Ovary (tissue), 9 donors: ENCODE measurements around the gene PRRC2A. TPM values are rescaled to one million over a fixed set of nuclear protein-coding genes. Genes with fewer than 3 reads are reported as not detected.

Source experiments
- DNase-seq, 5 donors: peaks; one replicate each; pipeline ENCODE4 v3.0.0-alpha.2; 2019 to 2020
- H3K27ac ChIP-seq, 2 donors: fragments of 200-600 bp; one replicate each; pipeline versions ENCODE4 v1.5.1 to v1.8.0; 2019 to 2022
- H3K27me3 ChIP-seq: fragments of 200-600 bp; one replicate; pipeline ENCODE4 v1.8.0; 2022
- H3K36me3 ChIP-seq: fragments of 200-600 bp; sonication (generic); one replicate; pipeline ENCODE4 v1.5.1; 2019
- H3K4me1 ChIP-seq: one replicate; pipeline ENCODE4 v1.8.1; 2013; ENCODE audit warnings: mild to moderate bottlenecking, moderate library complexity; ENCODE audit not compliant: insufficient read depth
- H3K4me3 ChIP-seq: fragments of 200-600 bp; sonication (generic); one replicate; pipeline ENCODE4 v1.5.1; 2017
- H3K9me3 ChIP-seq, 2 donors: fragments of 200-600 bp in 1 of 2; sonication (generic) in 1 of 2; one replicate each; pipeline versions ENCODE4 v1.5.1 to v1.8.1; 2013 to 2019; ENCODE audit warnings: mild to moderate bottlenecking in 1 of 2, moderate library complexity in 1 of 2
- CTCF ChIP-seq, 3 donors: fragments of 450-650 bp in 2 of 3; fragments of 200-600 bp in 1 of 3; IDR thresholded peaks; one replicate each; pipeline versions ENCODE4 v1.5.1 to v1.8.0; 2016 to 2022; ENCODE audit warnings: antibody characterized with exemption in 3 of 3, mild to moderate bottlenecking in 1 of 3
- EP300 ChIP-seq: sonication (generic); formaldehyde crosslinking; IDR thresholded peaks from one replicate; pipeline ENCODE4 v1.6.1; 2017; ENCODE audit warnings: antibody characterized with exemption
- POLR2A ChIP-seq: fragments of 450-650 bp; IDR thresholded peaks from one replicate; pipeline ENCODE4 v1.6.1; 2017; ENCODE audit warnings: antibody characterized with exemption, mild to moderate bottlenecking, moderate library complexity
- WGBS, 3 donors: extraction: QIAGEN DNeasy Blood & Tissue Kit in 1 of 3; methylation state at CpG; one replicate each; pipeline versions ENCODE4 v1.1.5 to v1.1.7; 2013 to 2017; 5-methylcytosine and 5-hydroxymethylcytosine counted together
- intact Hi-C, 4 donors: fragments of 100-400 bp; cut with DNase I; formaldehyde crosslinking; loops; one replicate each; pipeline versions ENCODE4 v1.11.0 to v1.15.1; 2022 to 2023
- polyA plus RNA-seq, 2 donors: library from polyadenylated mRNA; stranded (reverse); fragments of 200-250 nt in 1 of 2; fragments of 350-450 nt in 1 of 2; fragmentation: Illumina TruSeq in 1 of 2; extraction: RNeasy Lipid Tissue Mini Kit (QIAGEN cat#74804) in 1 of 2; gene quantifications; one replicate each; pipeline ENCODE4 v1.2.3, GENCODE V29; 2013 to 2014
- total RNA-seq, 7 donors: library from RNA; depleted of rRNA in 2 of 7; stranded (reverse); fragments of >200 nt in 2 of 7; fragmentation: NEBNext Ultra II Directional in 3 of 7; extraction: Animal tissue kit (Norgen Biotek cat#: 25700) in 3 of 7; gene quantifications; one replicate each; pipeline versions ENCODE4 v1.1.0 to v1.2.4, GENCODE V29; 2016 to 2023
- donor health status: DM: no; HTN: no; CAD: no; lungs with moderate emphysema.
- donor health status: DM: no; HTN: no; CAD: no.
- donor health status: Bipolar disorder and iron deficiency.
- donor health status: DM: yes; HTN: yes; CAD: no.
- donor health status: DM: no; HTN: no; CAD: no.
- donor health status: DM: yes; HTN: yes; CAD: no.

The PRRC2A gene
- total and polyA plus RNA-seq, 9 donors = 48.5 to 222 (median 179) TPM

GRCh38 chr6:31665501-31666336 lies 45.2 kb downstream of the PRRC2A start, which contains the start of gene CSNK2B:
Gene CSNK2B (plus strand): TSS chr6:31666080. CDS start chr6:31666832, 752 bp downstream.
- Histone ChIP-seq H3K4me1 (peaks cover 17% of the 10 kb centered on the region), H3K36me3 (no peaks in the 10 kb centered on the region), H3K4me3 (peak within 1 kb of the TSS; percentile 78), H3K27me3 (no peaks in the 10 kb centered on the region), H3K9me3 (no peaks in the 10 kb centered on the region), H3K27ac (peak within 1 kb of the TSS; percentile 85 to 90)
- intact Hi-C loops = loop anchor here in 1 of 4 donors (5.0 kb wide), 2 partner anchors 62 to 167 kb away; partner anchors contain the start of gene DDAH2
- DNase-seq = peak; percentile 97 to 99 (median 98)
- TF ChIP-seq EP300 = peak; percentile 62
- TF ChIP-seq CTCF (IDR thresholded peaks at IDR 0.05) = peak in 1 of 3 donors; percentile 24
- TF ChIP-seq POLR2A = peak; percentile 84
- WGBS, 3 donors = 0% methylated on average over 57 to 63 of the region's 63 CpGs

- no peak for DNase-seq
- TF ChIP-seq POLR2A (no peak), EP300 (no peak), CTCF (IDR thresholded peaks at IDR 0.05) (no peak)
- Histone ChIP-seq H3K4me3 (peak overlapping the region; percentile 78), H3K9me3 (no peaks in the 10 kb centered on the region), H3K36me3 (no peaks in the 10 kb centered on the region), H3K27ac (peak overlapping the region; percentile 85 to 90), H3K27me3 (no peaks in the 10 kb centered on the region), H3K4me1 (peaks cover 13% of the 10 kb centered on the region)
- WGBS, 3 donors = 1 to 3% (median 1%) methylated on average over 15 of the region's 15 CpGs
- intact Hi-C loops = loop anchor here in 1 of 4 donors (5.0 kb wide), 2 partner anchors 61 to 166 kb away; partner anchors contain the start of gene DDAH2
These were observed 45.9 kb downstream of the PRRC2A start for GRCh38 chr6:31666337-31666965.

- TF ChIP-seq CTCF (IDR thresholded peaks at IDR 0.05) (no peak), EP300 (no peak), POLR2A (no peak)
- intact Hi-C loops = loop anchor here in 2 of 4 donors (5.0 to 10.0 kb wide), 3 partner anchors 58 to 295 kb away; partner anchors contain the start of gene DDAH2 (in 1 of the 2)
- H3K36me3 ChIP-seq = no peaks in the 10 kb centered on the region
These were observed 49.2 kb downstream of the PRRC2A start, which contains the start of gene LY6G5B for GRCh38 chr6:31669676-31670075. Gene LY6G5B (plus strand): TSS chr6:31669976. CDS start chr6:31670951, 975 bp downstream.

GRCh38 chr6:31676322-31676903 lies 55.9 kb downstream of the PRRC2A start:
- no peaks in the 10 kb centered on the region for H3K9me3 ChIP-seq
- no peak overlapping the region for H3K27ac ChIP-seq
- DNase-seq = no peak
- 80 to 85% (median 84%) methylated on average over 4 of the region's 4 CpGs for WGBS, 3 donors
- H3K4me1 ChIP-seq = peaks cover under 1% of the 10 kb centered on the region
- no peaks in the 10 kb centered on the region for H3K27me3 ChIP-seq
- TF ChIP-seq POLR2A = no peak
- TF ChIP-seq EP300 = no peak
- no peak for TF ChIP-seq CTCF (IDR thresholded peaks at IDR 0.05)
- intact Hi-C loops = loop anchor here in 1 of 4 donors (10.0 kb wide), 1 partner anchor 288 kb away; no protein-coding TSS in a partner anchor
- H3K4me3 ChIP-seq = no peak overlapping the region
- H3K36me3 ChIP-seq = no peaks in the 10 kb centered on the region

More at GRCh38 chr6:31669676-31670075, 49.2 kb downstream of the PRRC2A start, which contains the start of gene LY6G5B:
- Histone ChIP-seq H3K27me3 (no peaks in the 10 kb centered on the region), H3K4me1 (peaks cover 2% of the 10 kb centered on the region), H3K4me3 (no peak within 1 kb of the TSS), H3K9me3 (no peaks in the 10 kb centered on the region), H3K27ac (no peak within 1 kb of the TSS)
- WGBS, 3 donors = 69 to 80% (median 71%) methylated on average over 8 of the region's 8 CpGs
- no peak for DNase-seq
